Subcutaneous preadipocyte (primary cell): ENCODE measurements around the gene ZNF189. TPM values are rescaled to one million over a fixed set of nuclear protein-coding genes. Genes with fewer than 3 reads are reported as not detected.

ENCODE experiments used
- small RNA-seq: library from RNA; depleted of rRNA; stranded (forward); fragments of <200 nt; gene quantifications from one replicate; pipeline ENCODE3, GENCODE V24; 2012
- total RNA-seq: library from RNA; depleted of rRNA; stranded (reverse); fragments of >200 nt; gene quantifications from 2 replicates; pipeline ENCODE4 v1.2.3, GENCODE V29; 2012

The ZNF189 gene
- total RNA-seq, result 11.7 and 12.9 TPM in 2 replicates

DNA sequence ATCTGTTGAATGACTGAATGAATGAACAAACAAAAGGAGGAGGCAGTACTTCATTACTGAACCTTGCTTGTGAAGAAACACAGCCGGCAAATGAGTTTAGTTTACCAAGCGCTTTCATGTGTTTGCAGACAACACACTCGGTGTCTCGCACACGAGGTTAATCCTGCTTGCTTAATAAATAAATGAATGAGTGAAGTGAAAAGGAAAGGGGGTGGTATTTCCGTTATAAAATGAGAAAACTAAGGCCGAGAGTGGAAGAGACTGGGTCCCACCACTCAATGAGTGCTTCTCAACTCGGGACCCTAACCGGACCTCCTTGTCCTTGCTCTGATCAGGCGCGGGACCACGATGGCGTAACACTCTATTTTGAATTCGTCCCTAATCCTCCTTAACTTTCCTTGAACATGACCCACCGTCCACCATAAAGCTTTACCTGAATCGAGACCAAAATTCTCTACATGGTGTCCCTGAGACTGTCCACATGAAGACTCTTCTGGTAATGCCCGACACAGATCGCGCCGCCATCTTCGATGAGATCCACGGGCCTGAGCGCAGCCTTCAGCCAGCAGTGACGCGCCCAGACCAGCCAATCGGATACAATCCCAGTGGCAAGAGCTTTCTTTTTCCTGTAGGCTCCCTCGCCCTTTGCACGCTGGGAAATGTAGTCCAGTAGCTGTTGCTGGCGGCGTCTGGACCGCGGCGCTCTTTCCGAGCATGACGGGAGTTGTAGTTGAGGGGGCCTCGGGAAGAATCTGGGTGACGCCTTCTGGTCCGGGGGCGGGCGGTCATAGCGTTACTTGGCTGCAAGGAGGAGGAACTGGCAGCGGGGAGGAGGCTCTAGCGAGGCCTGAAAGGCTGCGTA, at the start of gene ZNF189, which contains the start of gene MRPL50:
Gene ZNF189 (plus strand): TSS at position 784 of the 862 bp plus-strand sequence. CDS start 306 bp downstream, outside the sequence.
Gene MRPL50 (minus strand): TSS at position 551 of the 862 bp plus-strand sequence. CDS start 26 bp downstream, at position 525.

DNA sequence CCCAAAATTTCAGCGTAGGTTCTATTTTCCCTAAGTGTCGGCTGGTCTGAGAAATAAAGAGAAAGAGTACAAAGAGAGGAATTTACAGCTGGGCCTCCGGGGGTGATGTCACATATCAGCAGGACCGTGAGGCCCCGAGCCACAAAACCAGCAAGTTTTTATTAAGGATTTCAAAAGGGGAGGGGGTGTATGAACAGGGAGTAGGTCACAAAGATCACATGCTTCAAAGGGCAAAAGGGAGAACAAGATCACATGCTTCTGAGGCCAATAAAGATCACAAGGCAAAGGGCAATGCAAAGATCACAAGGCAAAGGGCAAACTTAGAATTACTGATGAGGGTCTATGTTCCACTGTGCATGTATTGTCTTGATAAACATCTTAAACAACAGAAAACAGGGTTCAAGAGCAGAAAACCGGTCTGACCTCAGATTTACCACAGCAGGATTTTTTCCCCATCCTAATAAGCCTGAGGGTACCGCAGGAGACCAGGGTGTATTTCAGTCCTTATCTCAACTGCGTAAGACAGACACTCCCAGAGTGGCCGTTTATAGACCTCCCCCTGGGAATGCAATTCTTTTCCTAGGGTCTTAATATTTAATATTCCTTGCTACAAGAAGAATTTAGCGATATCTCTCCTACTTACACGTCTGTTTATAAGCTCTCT, 13.6 kb upstream of the ZNF189 start, which contains the start of gene BAAT:
Gene BAAT (minus strand): TSS at position 134 of the 664 bp plus-strand sequence. CDS start 13,602 bp downstream, outside the sequence.

GRCh38 chr9:101435601-101436079, 37.0 kb downstream of the ZNF189 start, which contains the start of gene ALDOB:
Gene ALDOB, minus strand, starts transcription at chr9:101435774. Its CDS starts 4,887 bp downstream, at chr9:101430887.

Small RNA genes lying within 50 kb of the gene (small RNA-seq; reads per million reads assigned to genes)
- gene AL353621.2, result not detected

Other genes starting within 250 kb of the ZNF189 start
- gene BAAT, start 13.8 kb upstream of the ZNF189 start, total RNA-seq, result under 0.01 TPM in 1 of 2 replicates, not detected in the other
- gene MRPL50, start 233 bp upstream of the ZNF189 start, total RNA-seq, result 15.1 and 15.4 TPM in 2 replicates
- not detected in 2 replicates for gene ALDOB, start 36.9 kb downstream of the ZNF189 start, total RNA-seq
- 17.3 and 18.8 TPM in 2 replicates for gene RNF20, start 135.0 kb downstream of the ZNF189 start, total RNA-seq
- gene PPP3R2, start 196.1 kb downstream of the ZNF189 start, total RNA-seq, result not detected in 2 replicates